ENCODE results near the gene DMTF1.

The DMTF1 gene

GRCh38 chr7:87147500-87147899 lies 4.8 kb upstream of the DMTF1 start:
- TF ChIP-seq GABPA (IDR thresholded peaks at IDR 0.05; ENCODE audit: low read depth) (no peak), SPI1 (IDR thresholded peaks at IDR 0.05; ENCODE audit: borderline replicate concordance, low read depth) (peak; percentile 25; the same call in 1 of the 2 replicates)

GRCh38 chr7:87148332-87148955 lies 3.8 kb upstream of the DMTF1 start:
- DNase-seq (ENCODE audit: low read depth in 1 of 2, low spot score in 1 of 2): no peak
- no peaks in the 10 kb centered on the region for H3K27me3 ChIP-seq (ENCODE audit: insufficient read depth, poor library complexity, severe bottlenecking)
- TF ChIP-seq SPI1 (IDR thresholded peaks at IDR 0.05; ENCODE audit: borderline replicate concordance, low read depth): no peak
- TF ChIP-seq, protein P1, sequence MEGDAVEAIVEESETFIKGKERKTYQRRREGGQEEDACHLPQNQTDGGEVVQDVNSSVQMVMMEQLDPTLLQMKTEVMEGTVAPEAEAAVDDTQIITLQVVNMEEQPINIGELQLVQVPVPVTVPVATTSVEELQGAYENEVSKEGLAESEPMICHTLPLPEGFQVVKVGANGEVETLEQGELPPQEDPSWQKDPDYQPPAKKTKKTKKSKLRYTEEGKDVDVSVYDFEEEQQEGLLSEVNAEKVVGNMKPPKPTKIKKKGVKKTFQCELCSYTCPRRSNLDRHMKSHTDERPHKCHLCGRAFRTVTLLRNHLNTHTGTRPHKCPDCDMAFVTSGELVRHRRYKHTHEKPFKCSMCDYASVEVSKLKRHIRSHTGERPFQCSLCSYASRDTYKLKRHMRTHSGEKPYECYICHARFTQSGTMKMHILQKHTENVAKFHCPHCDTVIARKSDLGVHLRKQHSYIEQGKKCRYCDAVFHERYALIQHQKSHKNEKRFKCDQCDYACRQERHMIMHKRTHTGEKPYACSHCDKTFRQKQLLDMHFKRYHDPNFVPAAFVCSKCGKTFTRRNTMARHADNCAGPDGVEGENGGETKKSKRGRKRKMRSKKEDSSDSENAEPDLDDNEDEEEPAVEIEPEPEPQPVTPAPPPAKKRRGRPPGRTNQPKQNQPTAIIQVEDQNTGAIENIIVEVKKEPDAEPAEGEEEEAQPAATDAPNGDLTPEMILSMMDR (IDR thresholded peaks at IDR 0.05; ENCODE audit: insufficient read depth, low read length): peak; percentile 19
- TF ChIP-seq, protein P2, sequence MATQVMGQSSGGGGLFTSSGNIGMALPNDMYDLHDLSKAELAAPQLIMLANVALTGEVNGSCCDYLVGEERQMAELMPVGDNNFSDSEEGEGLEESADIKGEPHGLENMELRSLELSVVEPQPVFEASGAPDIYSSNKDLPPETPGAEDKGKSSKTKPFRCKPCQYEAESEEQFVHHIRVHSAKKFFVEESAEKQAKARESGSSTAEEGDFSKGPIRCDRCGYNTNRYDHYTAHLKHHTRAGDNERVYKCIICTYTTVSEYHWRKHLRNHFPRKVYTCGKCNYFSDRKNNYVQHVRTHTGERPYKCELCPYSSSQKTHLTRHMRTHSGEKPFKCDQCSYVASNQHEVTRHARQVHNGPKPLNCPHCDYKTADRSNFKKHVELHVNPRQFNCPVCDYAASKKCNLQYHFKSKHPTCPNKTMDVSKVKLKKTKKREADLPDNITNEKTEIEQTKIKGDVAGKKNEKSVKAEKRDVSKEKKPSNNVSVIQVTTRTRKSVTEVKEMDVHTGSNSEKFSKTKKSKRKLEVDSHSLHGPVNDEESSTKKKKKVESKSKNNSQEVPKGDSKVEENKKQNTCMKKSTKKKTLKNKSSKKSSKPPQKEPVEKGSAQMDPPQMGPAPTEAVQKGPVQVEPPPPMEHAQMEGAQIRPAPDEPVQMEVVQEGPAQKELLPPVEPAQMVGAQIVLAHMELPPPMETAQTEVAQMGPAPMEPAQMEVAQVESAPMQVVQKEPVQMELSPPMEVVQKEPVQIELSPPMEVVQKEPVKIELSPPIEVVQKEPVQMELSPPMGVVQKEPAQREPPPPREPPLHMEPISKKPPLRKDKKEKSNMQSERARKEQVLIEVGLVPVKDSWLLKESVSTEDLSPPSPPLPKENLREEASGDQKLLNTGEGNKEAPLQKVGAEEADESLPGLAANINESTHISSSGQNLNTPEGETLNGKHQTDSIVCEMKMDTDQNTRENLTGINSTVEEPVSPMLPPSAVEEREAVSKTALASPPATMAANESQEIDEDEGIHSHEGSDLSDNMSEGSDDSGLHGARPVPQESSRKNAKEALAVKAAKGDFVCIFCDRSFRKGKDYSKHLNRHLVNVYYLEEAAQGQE (IDR thresholded peaks at IDR 0.05; ENCODE audit: insufficient replicate concordance, low read depth): no peak
- no peak overlapping the region for H3K27ac ChIP-seq (replicated peaks)
- H3K4me3 ChIP-seq (replicated peaks; ENCODE audit: insufficient read depth, low read length): no peak overlapping the region

More at GRCh38 chr7:87147500-87147899, 4.8 kb upstream of the DMTF1 start:
- Histone ChIP-seq H3K27me3 (ENCODE audit: insufficient read depth, poor library complexity, severe bottlenecking) (no peaks in the 10 kb centered on the region), H3K27ac (replicated peaks) (no peak overlapping the region), H3K4me3 (replicated peaks; ENCODE audit: insufficient read depth, low read length) (no peak overlapping the region)
- no peak for DNase-seq (ENCODE audit: low read depth in 1 of 2, low spot score in 1 of 2)

DNA sequence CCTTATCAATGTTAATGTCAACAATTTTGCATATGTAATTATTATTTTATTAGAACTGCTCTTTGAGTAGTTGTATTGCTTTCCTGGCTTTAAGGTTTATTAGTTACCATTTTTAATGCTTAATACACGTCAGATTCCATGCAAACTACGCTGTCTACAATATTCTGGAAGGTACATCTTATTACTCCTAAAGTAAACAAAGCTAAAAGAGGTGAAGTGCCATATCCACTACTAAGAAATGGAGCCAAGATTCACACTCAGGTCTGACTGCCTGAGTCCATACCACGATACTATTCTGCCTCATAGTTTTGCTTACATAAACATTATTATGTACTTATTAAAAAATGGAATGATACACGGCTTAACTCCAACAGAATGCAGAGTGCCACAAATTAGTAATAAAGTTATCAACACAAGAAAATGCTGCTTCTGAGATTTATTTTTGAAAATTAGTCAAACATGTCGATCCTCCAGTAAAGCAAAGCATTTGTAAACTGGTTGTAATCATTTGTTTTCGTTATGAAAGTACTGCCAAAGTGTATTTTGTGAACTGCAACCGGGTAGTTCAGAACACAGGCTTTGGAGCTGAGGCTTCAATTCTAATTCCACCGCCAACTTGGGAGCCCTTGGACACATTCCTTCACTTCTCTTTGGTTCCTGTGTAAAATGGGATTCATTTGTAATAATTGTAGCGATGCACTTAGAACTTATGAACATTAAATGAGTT lies 1.1 kb upstream of the DMTF1 start:
- Histone ChIP-seq H3K27me3 (ENCODE audit: insufficient read depth, poor library complexity, severe bottlenecking) (no peaks in the 10 kb centered on the region), H3K27ac (replicated peaks) (peak overlapping the region; percentile 96), H3K4me3 (replicated peaks; ENCODE audit: insufficient read depth, low read length) (peak overlapping the region; percentile 72)
- TF ChIP-seq SPI1 (IDR thresholded peaks at IDR 0.05; ENCODE audit: borderline replicate concordance, low read depth): no peak
- no peak for TF ChIP-seq POLR2AphosphoS5 (IDR thresholded peaks at IDR 0.05; ENCODE audit: low read depth)
- TF ChIP-seq, protein P2 (IDR thresholded peaks at IDR 0.05; ENCODE audit: insufficient replicate concordance, low read depth): no peak
- TF ChIP-seq, protein P1 (IDR thresholded peaks at IDR 0.05; ENCODE audit: insufficient read depth, low read length): no peak
- no peak for TF ChIP-seq GABPA (IDR thresholded peaks at IDR 0.05; ENCODE audit: low read depth)
- DNase-seq (ENCODE audit: low read depth in 1 of 2, low spot score in 1 of 2): no peak

- peak overlapping the region; percentile 96 for H3K27ac ChIP-seq (replicated peaks)
- DNase-seq (ENCODE audit: low read depth in 1 of 2, low spot score in 1 of 2): no peak
- peak; percentile 58; the same call in 1 of the 2 replicates for TF ChIP-seq SPI1 (IDR thresholded peaks at IDR 0.05; ENCODE audit: borderline replicate concordance, low read depth)
- TF ChIP-seq, protein P2 (IDR thresholded peaks at IDR 0.05; ENCODE audit: insufficient replicate concordance, low read depth): no peak
- H3K27me3 ChIP-seq (ENCODE audit: insufficient read depth, poor library complexity, severe bottlenecking): no peaks in the 10 kb centered on the region
- H3K4me3 ChIP-seq (replicated peaks; ENCODE audit: insufficient read depth, low read length): peak overlapping the region; percentile 72
These were observed 533 bp upstream of the DMTF1 start for GRCh38 chr7:87151729-87152111.

All from HL-60 (cell line).